Upper lobe of right lung (tissue), 1 donor: ENCODE measurements around the gene GNG8. TPM values are rescaled to one million over a fixed set of nuclear protein-coding genes. Genes with fewer than 3 reads are reported as not detected.

Experiments
- ATAC-seq: fragments of 200-7000 bp; cut with Tn5 transposase; one replicate; pipeline ENCODE4 v1.9.1; 2020; ENCODE audit warnings: mild to moderate bottlenecking, moderate library complexity
- DNase-seq: peaks from one replicate; pipeline ENCODE4 v3.0.0-alpha.2; 2020
- H3K27ac ChIP-seq: fragments of 200-600 bp; one replicate; pipeline ENCODE4 v1.8.0; 2022
- H3K27me3 ChIP-seq: fragments of 200-600 bp; one replicate; pipeline ENCODE4 v1.8.0; 2022; ENCODE audit warnings: mild to moderate bottlenecking
- H3K36me3 ChIP-seq: fragments of 200-600 bp; one replicate; pipeline ENCODE4 v1.8.0; 2022
- H3K4me1 ChIP-seq: fragments of 200-600 bp; one replicate; pipeline ENCODE4 v1.8.0; 2022
- H3K4me3 ChIP-seq: fragments of 200-600 bp; one replicate; pipeline ENCODE4 v1.8.0; 2022; ENCODE audit warnings: mild to moderate bottlenecking
- H3K9me3 ChIP-seq: fragments of 200-600 bp; one replicate; pipeline ENCODE4 v1.8.0; 2022
- CTCF ChIP-seq: fragments of 200-600 bp; IDR thresholded peaks from one replicate; pipeline ENCODE4 v1.8.0; 2022; ENCODE audit warnings: antibody characterized with exemption
- intact Hi-C: fragments of 100-400 bp; cut with DNase I; formaldehyde crosslinking; loops from one replicate; pipeline ENCODE4 v1.11.0; 2022
- total RNA-seq: library from RNA; stranded (reverse); fragmentation: NEBNext Ultra II Directional; extraction: Animal tissue kit (Norgen Biotek cat#: 25700); gene quantifications from one replicate; pipeline ENCODE4 v1.2.1, GENCODE V29; 2021
- donor health status: DM: no; HTN: yes; CAD: no; lungs with severe emphysema.

Gene GNG8
- total RNA-seq, 1 donor from 2014 or later = not detected

- Histone ChIP-seq H3K27ac (no peak overlapping the region), H3K4me3 (no peak overlapping the region), H3K27me3 (no peaks in the 10 kb centered on the region), H3K36me3 (peaks cover 49% of the 10 kb centered on the region), H3K4me1 (peaks cover 27% of the 10 kb centered on the region), H3K9me3 (no peaks in the 10 kb centered on the region)
- TF ChIP-seq CTCF = no peak
- intact Hi-C loops = loop anchor here (5.0 kb wide), 1 partner anchor 66 kb away; no protein-coding TSS in a partner anchor
- ATAC-seq (no peak), DNase-seq (peak; percentile 49)
Observed at GRCh38 chr19:46606019-46606418, 30.0 kb downstream of the GNG8 start.

- Histone ChIP-seq H3K4me1 (peaks cover 27% of the 10 kb centered on the region), H3K27me3 (no peaks in the 10 kb centered on the region), H3K4me3 (no peak overlapping the region), H3K27ac (no peak overlapping the region), H3K36me3 (peaks cover 49% of the 10 kb centered on the region), H3K9me3 (no peaks in the 10 kb centered on the region)
- TF ChIP-seq CTCF = no peak
- intact Hi-C loops = loop anchor here (5.0 kb wide), 1 partner anchor 67 kb away; no protein-coding TSS in a partner anchor
- no peak for ATAC-seq
- DNase-seq = peak; percentile 61
Observed at GRCh38 chr19:46605356-46605821, 30.6 kb downstream of the GNG8 start.

DNA sequence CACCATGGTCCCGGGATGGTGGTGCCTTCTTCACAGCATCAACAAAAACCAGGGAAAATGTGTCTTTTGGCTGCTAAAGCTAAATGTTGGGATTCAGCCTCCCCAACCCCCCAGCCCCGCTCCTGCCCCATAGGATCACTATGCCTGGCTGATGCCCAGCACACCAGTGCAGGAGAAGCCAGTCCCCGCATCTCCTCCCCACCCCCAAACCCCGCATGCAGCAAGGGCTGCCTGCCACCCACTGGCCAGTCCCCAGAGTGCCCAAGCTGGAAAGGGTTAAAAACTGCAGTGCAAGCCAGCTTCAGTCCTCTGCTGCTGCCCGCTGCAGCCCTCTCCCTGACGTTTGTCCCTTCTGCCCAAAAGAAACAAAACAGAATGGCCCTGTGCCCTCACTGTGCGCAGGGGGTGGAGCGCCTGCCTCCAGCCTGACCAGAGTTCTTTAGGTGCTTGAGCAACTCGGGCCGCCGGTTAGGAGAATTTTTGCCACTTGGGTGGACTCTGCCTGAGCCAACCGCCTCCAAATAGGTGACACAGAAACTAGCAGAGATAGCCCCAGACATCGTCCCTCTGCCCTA, 31.1 kb downstream of the GNG8 start:
- Histone ChIP-seq H3K36me3 (peaks cover 46% of the 10 kb centered on the region), H3K27ac (no peak overlapping the region), H3K27me3 (no peaks in the 10 kb centered on the region), H3K9me3 (no peaks in the 10 kb centered on the region), H3K4me3 (no peak overlapping the region), H3K4me1 (peaks cover 27% of the 10 kb centered on the region)
- ATAC-seq (no peak), DNase-seq (peak; percentile 42)
- intact Hi-C loops = loop anchor here (5.0 kb wide), 1 partner anchor 67 kb away; no protein-coding TSS in a partner anchor
- TF ChIP-seq CTCF = no peak

DNA sequence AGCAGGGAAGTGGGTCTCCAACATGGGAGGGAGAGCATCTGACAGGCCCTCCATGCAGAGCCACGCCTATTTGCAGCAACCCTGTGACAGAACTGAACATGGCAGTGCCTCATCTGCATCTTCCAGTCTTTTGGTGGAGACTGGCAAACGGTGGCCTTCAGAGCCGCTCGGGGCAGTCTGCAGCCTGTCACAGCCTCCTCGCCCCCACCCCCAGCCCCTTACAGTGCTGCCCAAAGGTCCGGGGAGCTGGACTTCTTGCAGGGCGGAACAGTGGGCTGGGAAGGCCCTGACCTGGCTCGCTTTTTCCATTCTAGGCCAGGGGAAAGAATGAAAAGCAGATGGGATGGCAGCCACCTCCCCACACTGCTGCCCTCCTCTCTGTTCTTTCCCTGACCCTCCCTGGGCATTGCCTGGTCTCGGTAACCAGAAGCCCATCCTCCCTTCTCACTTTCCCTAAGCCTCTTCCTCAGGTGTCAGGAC, 32.2 kb downstream of the GNG8 start:
- Histone ChIP-seq H3K36me3 (peaks cover 36% of the 10 kb centered on the region), H3K9me3 (no peaks in the 10 kb centered on the region), H3K27ac (no peak overlapping the region), H3K4me1 (peaks cover 27% of the 10 kb centered on the region), H3K4me3 (peak overlapping the region; percentile 95), H3K27me3 (no peaks in the 10 kb centered on the region)
- intact Hi-C loops = no loop called here
- peak; percentile 50 for DNase-seq
- TF ChIP-seq CTCF = no peak
- no peak for ATAC-seq

GRCh38 chr19:46603195-46603637, 32.8 kb downstream of the GNG8 start:
- ATAC-seq (no peak), DNase-seq (peak; percentile 33)
- Histone ChIP-seq H3K4me3 (peak overlapping the region; percentile 95), H3K36me3 (peaks cover 30% of the 10 kb centered on the region), H3K27ac (peak overlapping the region; percentile 18), H3K27me3 (no peaks in the 10 kb centered on the region), H3K4me1 (peaks cover 27% of the 10 kb centered on the region), H3K9me3 (no peaks in the 10 kb centered on the region)
- TF ChIP-seq CTCF = no peak
- intact Hi-C loops = no loop called here
